Neural cell (in vitro differentiated cells): ENCODE data around the gene PRKCD. TPM values are rescaled to one million over a fixed set of nuclear protein-coding genes. Genes with fewer than 3 reads are reported as not detected.

Experiments used
- H2AFZ ChIP-seq: fragments of 200-600, 300-800 bp; sonication (generic), shearing (Covaris generic); 2 replicates; pipeline ENCODE4 v1.6.0; 2014; ENCODE audit warnings: low read depth, mild to moderate bottlenecking, antibody characterized with exemption, low read length, moderate library complexity
- H3F3A ChIP-seq: fragments of 200-600 bp; shearing (Covaris generic); 2 replicates; pipeline ENCODE4 v1.6.1; 2016; ENCODE audit warnings: mild to moderate bottlenecking, moderate library complexity, mixed read lengths, antibody characterized with exemption, low read length; ENCODE audit not compliant: insufficient read depth, poor library complexity, severe bottlenecking
- H3K27ac ChIP-seq: fragments of 200-600, 300-800 bp; sonication (generic), shearing (Covaris generic); 2 replicates; pipeline ENCODE4 v1.5.1; 2014; ENCODE audit warnings: mild to moderate bottlenecking, low read length, moderate library complexity
- H3K27me3 ChIP-seq: fragments of 300-800, 200-600 bp; sonication (generic), shearing (Covaris generic); 2 replicates; pipeline ENCODE4 v1.6.0; 2014; ENCODE audit warnings: mild to moderate bottlenecking, low read depth, low read length, moderate library complexity; ENCODE audit not compliant: insufficient read depth
- H3K36me3 ChIP-seq: fragments of 300-800, 200-600 bp; sonication (generic), shearing (Covaris generic); 2 replicates; pipeline ENCODE4 v1.5.1; 2014; ENCODE audit warnings: mild to moderate bottlenecking, antibody characterized with exemption, low read length, moderate library complexity; ENCODE audit not compliant: insufficient read depth
- H3K4me2 ChIP-seq: fragments of 300-800, 200-600 bp; sonication (generic), shearing (Covaris generic); 2 replicates; pipeline ENCODE4 v1.6.0; 2014; ENCODE audit warnings: mild to moderate bottlenecking, low read length
- H3K4me3 ChIP-seq: fragments of 300-800, 200-600 bp; sonication (generic), shearing (Covaris generic); 2 replicates; pipeline ENCODE4 v1.5.1; 2014; ENCODE audit warnings: mild to moderate bottlenecking, low read length, moderate library complexity
- H3K79me2 ChIP-seq: fragments of 200-600 bp; shearing (Covaris generic); replicated peaks from 2 replicates; pipeline ENCODE4 v1.6.0; 2014; ENCODE audit warnings: mild to moderate bottlenecking, low read length, moderate library complexity; ENCODE audit not compliant: insufficient read depth
- H3K9ac ChIP-seq: fragments of 300-800, 200-600 bp; sonication (generic), shearing (Covaris generic); 2 replicates; pipeline ENCODE4 v1.6.1; 2016; ENCODE audit warnings: mild to moderate bottlenecking, low read length, mixed read lengths
- H3K9me2 ChIP-seq: fragments of 200-600 bp; shearing (Covaris generic); 2 replicates; pipeline ENCODE4 v1.6.1; 2016; ENCODE audit warnings: mild to moderate bottlenecking, low read length, mixed read lengths; ENCODE audit not compliant: insufficient read depth
- H3K9me3 ChIP-seq: fragments of 200-600, 300-800 bp; sonication (generic), shearing (Covaris generic); 2 replicates; pipeline ENCODE4 v1.6.1; 2016; ENCODE audit warnings: mild to moderate bottlenecking, mixed run types, low read length, moderate library complexity, mixed read lengths
- H4K20me1 ChIP-seq: fragments of 200-600 bp; shearing (Covaris generic); 2 replicates; pipeline ENCODE4 v1.6.1; 2016; ENCODE audit warnings: mild to moderate bottlenecking, mixed run types; ENCODE audit not compliant: insufficient read depth
- EP300 ChIP-seq: fragments of 450-650 bp; conservative IDR thresholded peaks from 2 replicates; pipeline ENCODE4 v1.6.1; 2014; ENCODE audit warnings: antibody characterized with exemption, mild to moderate bottlenecking, moderate library complexity; ENCODE audit not compliant: poor library complexity, severe bottlenecking
- EZH2 ChIP-seq: fragments of 200-600, 300-800 bp; shearing (Covaris generic), sonication (generic); IDR thresholded peaks from 2 replicates; pipeline ENCODE4 v1.6.1; 2014; ENCODE audit warnings: antibody characterized with exemption, low read length, borderline replicate concordance, mild to moderate bottlenecking; ENCODE audit not compliant: insufficient read depth, poor library complexity, severe bottlenecking
- MXI1 ChIP-seq: fragments of 450-650 bp; conservative IDR thresholded peaks from 2 replicates; pipeline ENCODE4 v1.6.1; 2014; ENCODE audit warnings: antibody characterized with exemption, mild to moderate bottlenecking; ENCODE audit not compliant: poor library complexity, severe bottlenecking
- POLR2AphosphoS5 ChIP-seq: IDR thresholded peaks from 2 replicates; pipeline ENCODE4 v1.6.1; 2012
- RAD21 ChIP-seq: fragments of 450-650 bp; conservative IDR thresholded peaks from 2 replicates; pipeline ENCODE4 v1.6.1; 2014; ENCODE audit warnings: antibody characterized with exemption, mild to moderate bottlenecking, moderate library complexity
- SMC3 ChIP-seq: fragments of 450-650 bp; conservative IDR thresholded peaks from 2 replicates; pipeline ENCODE4 v1.6.1; 2014; ENCODE audit warnings: antibody characterized with exemption, mild to moderate bottlenecking, moderate library complexity; ENCODE audit not compliant: poor library complexity
- TAF1 ChIP-seq: IDR thresholded peaks from 2 replicates; pipeline ENCODE4 v1.6.1; 2012; ENCODE audit warnings: low read depth
- polyA plus RNA-seq: library from polyadenylated mRNA; depleted of rRNA; stranded (reverse); fragments of >200 nt; gene quantifications from 2 replicates; pipeline ENCODE4 v1.2.3, GENCODE V29; 2014
- TF ChIP-seq, protein P1 (sequence below): IDR thresholded peaks from 2 replicates; pipeline ENCODE4 v1.6.1; 2012; ENCODE audit warnings: borderline replicate concordance
- TF ChIP-seq, protein P2 (sequence below): fragments of 450-650 bp; IDR thresholded peaks from 2 replicates; pipeline ENCODE4 v1.5.1; 2014; ENCODE audit warnings: antibody characterized with exemption, mild to moderate bottlenecking, moderate library complexity; ENCODE audit not compliant: poor library complexity, severe bottlenecking

PRKCD gene
- polyA plus RNA-seq, 1 donor from 2014 or later = not detected

DNA sequence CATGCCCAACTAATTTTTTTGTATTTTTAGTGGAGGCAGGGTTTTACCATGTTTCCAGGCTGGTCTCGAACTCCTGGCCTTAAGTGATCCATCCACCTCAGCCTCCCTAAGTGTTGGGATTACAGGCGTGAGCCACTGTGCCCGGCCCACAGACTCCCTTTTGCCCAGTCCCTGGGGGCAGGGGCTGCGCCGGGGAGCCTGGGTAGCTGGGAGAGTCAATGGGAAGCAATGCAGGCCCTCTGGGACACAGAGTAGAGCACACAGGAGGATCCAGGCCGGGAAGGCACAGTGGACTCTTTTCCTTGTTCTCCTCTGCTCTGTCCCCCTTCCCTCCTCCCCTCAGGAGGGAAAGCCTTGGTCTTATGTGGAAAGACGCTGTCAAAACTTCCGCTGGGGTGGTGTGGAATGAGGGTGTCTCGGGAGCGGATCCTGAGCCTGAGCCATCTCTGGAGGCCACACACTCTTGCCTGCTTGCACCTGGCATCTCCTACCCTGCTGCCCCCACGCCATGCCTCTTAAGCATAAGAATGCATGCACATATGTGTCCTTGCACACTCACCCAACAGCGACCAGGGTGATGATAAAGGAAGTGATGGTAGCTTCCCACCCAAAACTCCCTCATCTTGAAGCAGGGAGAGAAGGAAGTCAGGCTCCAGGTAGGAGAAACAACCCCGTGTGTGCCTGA, 11.9 kb upstream of the PRKCD start:
- Histone ChIP-seq H3K4me2 (no peak overlapping the region), H3K36me3 (no peaks in the 10 kb centered on the region), H3K9me2 (no peaks in the 10 kb centered on the region), H4K20me1 (no peaks in the 10 kb centered on the region), H3F3A (no peaks in the 10 kb centered on the region), H3K27me3 (no peaks in the 10 kb centered on the region), H2AFZ (no peak overlapping the region), H3K4me3 (no peak overlapping the region), H3K27ac (no peak overlapping the region), H3K79me2 (no peaks in the 10 kb centered on the region), H3K9ac (no peak overlapping the region), H3K9me3 (no peaks in the 10 kb centered on the region)
- TF ChIP-seq, protein P1, sequence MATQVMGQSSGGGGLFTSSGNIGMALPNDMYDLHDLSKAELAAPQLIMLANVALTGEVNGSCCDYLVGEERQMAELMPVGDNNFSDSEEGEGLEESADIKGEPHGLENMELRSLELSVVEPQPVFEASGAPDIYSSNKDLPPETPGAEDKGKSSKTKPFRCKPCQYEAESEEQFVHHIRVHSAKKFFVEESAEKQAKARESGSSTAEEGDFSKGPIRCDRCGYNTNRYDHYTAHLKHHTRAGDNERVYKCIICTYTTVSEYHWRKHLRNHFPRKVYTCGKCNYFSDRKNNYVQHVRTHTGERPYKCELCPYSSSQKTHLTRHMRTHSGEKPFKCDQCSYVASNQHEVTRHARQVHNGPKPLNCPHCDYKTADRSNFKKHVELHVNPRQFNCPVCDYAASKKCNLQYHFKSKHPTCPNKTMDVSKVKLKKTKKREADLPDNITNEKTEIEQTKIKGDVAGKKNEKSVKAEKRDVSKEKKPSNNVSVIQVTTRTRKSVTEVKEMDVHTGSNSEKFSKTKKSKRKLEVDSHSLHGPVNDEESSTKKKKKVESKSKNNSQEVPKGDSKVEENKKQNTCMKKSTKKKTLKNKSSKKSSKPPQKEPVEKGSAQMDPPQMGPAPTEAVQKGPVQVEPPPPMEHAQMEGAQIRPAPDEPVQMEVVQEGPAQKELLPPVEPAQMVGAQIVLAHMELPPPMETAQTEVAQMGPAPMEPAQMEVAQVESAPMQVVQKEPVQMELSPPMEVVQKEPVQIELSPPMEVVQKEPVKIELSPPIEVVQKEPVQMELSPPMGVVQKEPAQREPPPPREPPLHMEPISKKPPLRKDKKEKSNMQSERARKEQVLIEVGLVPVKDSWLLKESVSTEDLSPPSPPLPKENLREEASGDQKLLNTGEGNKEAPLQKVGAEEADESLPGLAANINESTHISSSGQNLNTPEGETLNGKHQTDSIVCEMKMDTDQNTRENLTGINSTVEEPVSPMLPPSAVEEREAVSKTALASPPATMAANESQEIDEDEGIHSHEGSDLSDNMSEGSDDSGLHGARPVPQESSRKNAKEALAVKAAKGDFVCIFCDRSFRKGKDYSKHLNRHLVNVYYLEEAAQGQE = no peak
- no peak for TF ChIP-seq SMC3
- no peak for TF ChIP-seq EP300
- TF ChIP-seq POLR2AphosphoS5 = no peak
- TF ChIP-seq MXI1 = no peak
- TF ChIP-seq RAD21 = no peak
- TF ChIP-seq, protein P2, sequence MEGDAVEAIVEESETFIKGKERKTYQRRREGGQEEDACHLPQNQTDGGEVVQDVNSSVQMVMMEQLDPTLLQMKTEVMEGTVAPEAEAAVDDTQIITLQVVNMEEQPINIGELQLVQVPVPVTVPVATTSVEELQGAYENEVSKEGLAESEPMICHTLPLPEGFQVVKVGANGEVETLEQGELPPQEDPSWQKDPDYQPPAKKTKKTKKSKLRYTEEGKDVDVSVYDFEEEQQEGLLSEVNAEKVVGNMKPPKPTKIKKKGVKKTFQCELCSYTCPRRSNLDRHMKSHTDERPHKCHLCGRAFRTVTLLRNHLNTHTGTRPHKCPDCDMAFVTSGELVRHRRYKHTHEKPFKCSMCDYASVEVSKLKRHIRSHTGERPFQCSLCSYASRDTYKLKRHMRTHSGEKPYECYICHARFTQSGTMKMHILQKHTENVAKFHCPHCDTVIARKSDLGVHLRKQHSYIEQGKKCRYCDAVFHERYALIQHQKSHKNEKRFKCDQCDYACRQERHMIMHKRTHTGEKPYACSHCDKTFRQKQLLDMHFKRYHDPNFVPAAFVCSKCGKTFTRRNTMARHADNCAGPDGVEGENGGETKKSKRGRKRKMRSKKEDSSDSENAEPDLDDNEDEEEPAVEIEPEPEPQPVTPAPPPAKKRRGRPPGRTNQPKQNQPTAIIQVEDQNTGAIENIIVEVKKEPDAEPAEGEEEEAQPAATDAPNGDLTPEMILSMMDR = no peak
- no peak for TF ChIP-seq TAF1
- TF ChIP-seq EZH2 = no peak

DNA sequence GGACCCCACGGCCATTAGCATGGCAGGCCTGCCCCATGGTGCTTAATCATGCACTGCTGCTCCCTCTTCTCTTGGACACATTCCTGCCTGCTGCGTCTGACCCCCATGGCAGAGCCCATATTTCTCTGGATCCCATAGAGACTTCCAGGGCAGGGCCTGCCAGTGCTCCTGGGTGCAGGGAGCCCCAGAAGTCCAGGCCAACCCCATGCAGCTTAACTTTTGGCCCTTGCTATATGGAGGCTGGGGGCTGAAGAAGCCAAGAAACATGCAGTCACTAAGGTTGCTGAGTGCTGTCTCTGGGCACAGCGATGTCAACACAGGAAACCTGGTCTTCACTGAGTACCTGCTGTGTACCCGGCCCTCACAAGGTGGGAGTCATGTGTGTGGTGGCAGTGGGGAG, 11.3 kb upstream of the PRKCD start:
- no peaks in the 10 kb centered on the region for H3K79me2 ChIP-seq
- H3K27me3 ChIP-seq = no peaks in the 10 kb centered on the region
- H4K20me1 ChIP-seq = no peaks in the 10 kb centered on the region
- H2AFZ ChIP-seq = no peak overlapping the region
- TF ChIP-seq EP300 (no peak), SMC3 (no peak), RAD21 (no peak), TAF1 (no peak), POLR2AphosphoS5 (no peak), MXI1 (no peak), EZH2 (no peak)
- TF ChIP-seq, protein P1 = no peak
- TF ChIP-seq, protein P2 = no peak
- H3K9me2 ChIP-seq = no peaks in the 10 kb centered on the region
- no peak overlapping the region for H3K9ac ChIP-seq
- H3K27ac ChIP-seq = no peak overlapping the region
- H3K4me3 ChIP-seq = no peak overlapping the region
- no peaks in the 10 kb centered on the region for H3F3A ChIP-seq
- no peaks in the 10 kb centered on the region for H3K36me3 ChIP-seq
- H3K9me3 ChIP-seq = no peaks in the 10 kb centered on the region
- H3K4me2 ChIP-seq = no peak overlapping the region
